Endodermal cell (in vitro differentiated cells): Measurements from ENCODE around the gene GATB. TPM values are rescaled to one million over a fixed set of nuclear protein-coding genes. Genes with fewer than 3 reads are reported as not detected.

Experiments used
- DNase-seq: peaks from one replicate; pipeline ENCODE4 v3.0.0-alpha.2; 2017
- H3K27ac ChIP-seq: 2 replicates; pipeline ENCODE4 v1.5.1; 2013; ENCODE audit warnings: mild to moderate bottlenecking, low read depth, low read length, moderate library complexity
- H3K27me3 ChIP-seq: 2 replicates; pipeline ENCODE4 v1.6.1; 2013; ENCODE audit warnings: mild to moderate bottlenecking, low read length, moderate library complexity; ENCODE audit not compliant: insufficient read depth, control insufficient read depth, poor library complexity, severe bottlenecking
- H3K36me3 ChIP-seq: 2 replicates; pipeline ENCODE4 v1.7.0; 2013; ENCODE audit warnings: mild to moderate bottlenecking, low read length, moderate library complexity; ENCODE audit not compliant: control insufficient read depth, insufficient read depth
- H3K4me1 ChIP-seq: one replicate; pipeline ENCODE4 v1.7.0; 2013; ENCODE audit warnings: low read length; ENCODE audit not compliant: control insufficient read depth, insufficient read depth
- H3K4me3 ChIP-seq: 2 replicates; pipeline ENCODE4 v1.5.1; 2013; ENCODE audit warnings: mild to moderate bottlenecking, low read length, moderate library complexity
- H3K9ac ChIP-seq: 2 replicates; pipeline ENCODE4 v1.6.1; 2013; ENCODE audit warnings: mild to moderate bottlenecking, low read length, moderate library complexity; ENCODE audit not compliant: poor library complexity, severe bottlenecking; ENCODE audit errors: extremely low read depth
- H3K9me3 ChIP-seq: 2 replicates; pipeline ENCODE4 v1.6.1; 2013; ENCODE audit warnings: mild to moderate bottlenecking, low read length, moderate library complexity; ENCODE audit not compliant: control insufficient read depth
- H3K27ac Mint-ChIP-seq: 2 replicates; pipeline ENCODE4 v1.8.0; 2020; ENCODE audit warnings: mixed read lengths
- H3K27me3 Mint-ChIP-seq: 2 replicates; pipeline ENCODE4 v1.8.0; 2021; ENCODE audit warnings: mild to moderate bottlenecking, mixed read lengths; ENCODE audit not compliant: insufficient read depth
- H3K36me3 Mint-ChIP-seq: 2 replicates; pipeline ENCODE4 v1.8.0; 2020; ENCODE audit warnings: low read depth, mixed read lengths
- H3K4me1 Mint-ChIP-seq: 2 replicates; pipeline ENCODE4 v1.8.0; 2020; ENCODE audit warnings: mixed read lengths
- H3K4me3 Mint-ChIP-seq: 2 replicates; pipeline ENCODE4 v1.8.0; 2020; ENCODE audit warnings: mild to moderate bottlenecking, moderate library complexity, mixed read lengths
- H3K9me3 Mint-ChIP-seq: 2 replicates; pipeline ENCODE4 v1.8.0; 2020; ENCODE audit warnings: mild to moderate bottlenecking, mixed read lengths
- CTCF ChIP-seq: fragments of 200-600 bp; sonication (generic); conservative IDR thresholded peaks from 2 replicates; pipeline ENCODE4 v1.5.0; 2021; ENCODE audit warnings: antibody characterized with exemption, mild to moderate bottlenecking
- WGBS, 2 experiments: methylation state at CpG; one replicate each; pipeline versions ENCODE4 v1.1.5 to v1.1.7; 2013; ENCODE audit warnings: missing lambda C conversion rate in 2 of 2, mixed read lengths in 1 of 2; ENCODE audit not compliant: insufficient coverage in 1 of 2, insufficient read length in 1 of 2; 5-methylcytosine and 5-hydroxymethylcytosine counted together
- total RNA-seq, 2 donors: library from RNA; stranded (reverse); fragmentation: NEBNext Ultra II Directional in 1 of 2; extraction: Animal tissue kit (Norgen Biotek cat#: 25700) in 1 of 2; gene quantifications; 2 replicates in 1 of 2; 3 replicates in 1 of 2; pipeline ENCODE4 v1.2.1, GENCODE V29; 2021

Gene GATB
- total RNA-seq, 2 donors from 2014 or later, result 18.3 to 20.5 TPM

- no peak overlapping the region for H3K4me3 Mint-ChIP-seq
- H3K9me3 Mint-ChIP-seq, result peaks cover 9% of the 10 kb centered on the region
- Histone ChIP-seq H3K27ac (no peak overlapping the region), H3K9me3 (no peaks in the 10 kb centered on the region), H3K9ac (no peak overlapping the region), H3K4me1 (no peaks in the 10 kb centered on the region), H3K27me3 (no peaks in the 10 kb centered on the region), H3K4me3 (no peak overlapping the region), H3K36me3 (no peaks in the 10 kb centered on the region)
- WGBS, 2 experiments, result 96 to 97% methylated on average over 4 of the region's 4 CpGs
- no peak for DNase-seq
- H3K4me1 Mint-ChIP-seq, result peaks cover 2% of the 10 kb centered on the region
- H3K27me3 Mint-ChIP-seq, result peaks cover 2% of the 10 kb centered on the region
- no peak for TF ChIP-seq CTCF
- H3K36me3 Mint-ChIP-seq, result no peaks in the 10 kb centered on the region
- H3K27ac Mint-ChIP-seq, result no peak overlapping the region
Observed at GRCh38 chr4:151808542-151808941, 47.7 kb upstream of the GATB start.

GRCh38 chr4:151808120-151808529 is 47.3 kb upstream of the GATB start:
- H3K9ac ChIP-seq, result no peak overlapping the region
- Mint-ChIP-seq H3K9me3 (peaks cover 9% of the 10 kb centered on the region), H3K27me3 (peaks cover 2% of the 10 kb centered on the region), H3K4me1 (peaks cover 2% of the 10 kb centered on the region), H3K36me3 (no peaks in the 10 kb centered on the region), H3K4me3 (no peak overlapping the region), H3K27ac (no peak overlapping the region)
- no peak for DNase-seq
- 88 to 95% methylated on average over 8 to 9 of the region's 9 CpGs for WGBS, 2 experiments
- H3K4me1 ChIP-seq, result no peaks in the 10 kb centered on the region
- no peak overlapping the region for H3K27ac ChIP-seq
- no peak overlapping the region for H3K4me3 ChIP-seq
- TF ChIP-seq CTCF, result no peak
- no peaks in the 10 kb centered on the region for H3K27me3 ChIP-seq
- H3K9me3 ChIP-seq, result no peaks in the 10 kb centered on the region
- no peaks in the 10 kb centered on the region for H3K36me3 ChIP-seq

- Histone ChIP-seq H3K36me3 (no peaks in the 10 kb centered on the region), H3K9me3 (no peaks in the 10 kb centered on the region), H3K9ac (no peak overlapping the region), H3K27me3 (no peaks in the 10 kb centered on the region), H3K4me3 (no peak overlapping the region), H3K27ac (no peak overlapping the region), H3K4me1 (no peaks in the 10 kb centered on the region)
- Mint-ChIP-seq H3K27me3 (peaks cover 2% of the 10 kb centered on the region), H3K4me3 (no peak overlapping the region), H3K36me3 (no peaks in the 10 kb centered on the region), H3K27ac (no peak overlapping the region), H3K9me3 (peaks cover 9% of the 10 kb centered on the region), H3K4me1 (peaks cover 2% of the 10 kb centered on the region)
- TF ChIP-seq CTCF, result no peak
- 93 to 94% methylated on average over 3 to 7 of the region's 7 CpGs for WGBS, 2 experiments
- DNase-seq, result no peak
Observed at GRCh38 chr4:151807220-151807619, 46.4 kb upstream of the GATB start.
